ENCODE measurements around the gene LIPF.
"Not testable (repeated sequence)": the region's sequence is repeated elsewhere in the genome, so short reads cannot be mapped to it uniquely, and the experiment has no call there.

LIPF gene

GRCh38 chr10:88707429-88708155 is 43.4 kb downstream of the LIPF start:
- H3K9me3 ChIP-seq (ENCODE audit: control insufficient read depth in 1 of 2, low read length in 2 of 2): no peaks in the 10 kb centered on the region
- no peak overlapping the region for H3K4me3 ChIP-seq (ENCODE audit: low read depth in 1 of 2, low read length in 2 of 2)
- peaks cover 6 to 7% of the 10 kb centered on the region in 2 donors for H3K4me1 ChIP-seq (ENCODE audit: control insufficient read depth in 1 of 2, insufficient read depth in 2 of 2, low read length in 2 of 2)
- no peak overlapping the region for H3K9ac ChIP-seq (ENCODE audit: low read depth in 1 of 2, low read length in 2 of 2)
- H3K27ac ChIP-seq (ENCODE audit: low read depth, low read length): no peak overlapping the region
- H3K27me3 ChIP-seq (ENCODE audit: control insufficient read depth in 1 of 2, insufficient read depth in 2 of 2, low read length in 2 of 2): no peaks in the 10 kb centered on the region
- no peaks in the 10 kb centered on the region for H3K36me3 ChIP-seq (ENCODE audit: control insufficient read depth in 1 of 2, insufficient read depth in 2 of 2, low read length in 2 of 2)

GRCh38 chr10:88709361-88709760 is 45.1 kb downstream of the LIPF start:
- H3K9me3 ChIP-seq (ENCODE audit: control insufficient read depth in 1 of 2, low read length in 2 of 2); H3K27ac ChIP-seq (ENCODE audit: low read depth, low read length); H3K27me3 ChIP-seq (ENCODE audit: control insufficient read depth in 1 of 2, insufficient read depth in 2 of 2, low read length in 2 of 2); H3K4me1 ChIP-seq (ENCODE audit: control insufficient read depth in 1 of 2, insufficient read depth in 2 of 2, low read length in 2 of 2); H3K36me3 ChIP-seq (ENCODE audit: control insufficient read depth in 1 of 2, insufficient read depth in 2 of 2, low read length in 2 of 2); H3K9ac ChIP-seq (ENCODE audit: low read depth in 1 of 2, low read length in 2 of 2); H3K4me3 ChIP-seq (ENCODE audit: low read depth in 1 of 2, low read length in 2 of 2): not testable (repeated sequence)

GRCh38 chr10:88715517-88715916 is 51.3 kb downstream of the LIPF start:
- Histone ChIP-seq H3K27ac (ENCODE audit: low read depth, low read length) (no peak overlapping the region), H3K9me3 (ENCODE audit: control insufficient read depth in 1 of 2, low read length in 2 of 2) (no peaks in the 10 kb centered on the region), H3K4me3 (ENCODE audit: low read depth in 1 of 2, low read length in 2 of 2) (no peak overlapping the region), H3K9ac (ENCODE audit: low read depth in 1 of 2, low read length in 2 of 2) (no peak overlapping the region), H3K4me1 (ENCODE audit: control insufficient read depth in 1 of 2, insufficient read depth in 2 of 2, low read length in 2 of 2) (no peaks in the 10 kb centered on the region), H3K36me3 (ENCODE audit: control insufficient read depth in 1 of 2, insufficient read depth in 2 of 2, low read length in 2 of 2) (no peaks in the 10 kb centered on the region), H3K27me3 (ENCODE audit: control insufficient read depth in 1 of 2, insufficient read depth in 2 of 2, low read length in 2 of 2) (no peaks in the 10 kb centered on the region)

GRCh38 chr10:88721392-88721791 is 57.1 kb downstream of the LIPF start:
- no peaks in the 10 kb centered on the region for H3K27me3 ChIP-seq (ENCODE audit: control insufficient read depth in 1 of 2, insufficient read depth in 2 of 2, low read length in 2 of 2)
- H3K4me1 ChIP-seq (ENCODE audit: control insufficient read depth in 1 of 2, insufficient read depth in 2 of 2, low read length in 2 of 2): no peaks in the 10 kb centered on the region
- no peaks in the 10 kb centered on the region for H3K9me3 ChIP-seq (ENCODE audit: control insufficient read depth in 1 of 2, low read length in 2 of 2)
- no peak overlapping the region for H3K27ac ChIP-seq (ENCODE audit: low read depth, low read length)
- no peaks in the 10 kb centered on the region for H3K36me3 ChIP-seq (ENCODE audit: control insufficient read depth in 1 of 2, insufficient read depth in 2 of 2, low read length in 2 of 2)
- H3K9ac ChIP-seq (ENCODE audit: low read depth in 1 of 2, low read length in 2 of 2): no peak overlapping the region
- no peak overlapping the region for H3K4me3 ChIP-seq (ENCODE audit: low read depth in 1 of 2, low read length in 2 of 2)

- no peaks in the 10 kb centered on the region for H3K36me3 ChIP-seq (ENCODE audit: control insufficient read depth in 1 of 2, insufficient read depth in 2 of 2, low read length in 2 of 2)
Measured at GRCh38 chr10:88725798-88726197, 61.6 kb downstream of the LIPF start.

GRCh38 chr10:88728107-88728763 is 64.0 kb downstream of the LIPF start:
- H3K4me3 ChIP-seq (ENCODE audit: low read depth in 1 of 2, low read length in 2 of 2): no peak overlapping the region
- H3K27me3 ChIP-seq (ENCODE audit: control insufficient read depth in 1 of 2, insufficient read depth in 2 of 2, low read length in 2 of 2): no peaks in the 10 kb centered on the region
- no peak overlapping the region for H3K27ac ChIP-seq (ENCODE audit: low read depth, low read length)
- peaks cover 0 to 6% of the 10 kb centered on the region in 2 donors for H3K4me1 ChIP-seq (ENCODE audit: control insufficient read depth in 1 of 2, insufficient read depth in 2 of 2, low read length in 2 of 2)
- no peaks in the 10 kb centered on the region for H3K36me3 ChIP-seq (ENCODE audit: control insufficient read depth in 1 of 2, insufficient read depth in 2 of 2, low read length in 2 of 2)
- no peaks in the 10 kb centered on the region for H3K9me3 ChIP-seq (ENCODE audit: control insufficient read depth in 1 of 2, low read length in 2 of 2)
- H3K9ac ChIP-seq (ENCODE audit: low read depth in 1 of 2, low read length in 2 of 2): no peak overlapping the region

More at GRCh38 chr10:88725798-88726197, 61.6 kb downstream of the LIPF start:
- no peaks in the 10 kb centered on the region for H3K9me3 ChIP-seq (ENCODE audit: control insufficient read depth in 1 of 2, low read length in 2 of 2)
- no peaks in the 10 kb centered on the region for H3K27me3 ChIP-seq (ENCODE audit: control insufficient read depth in 1 of 2, insufficient read depth in 2 of 2, low read length in 2 of 2)
- no peaks in the 10 kb centered on the region for H3K4me1 ChIP-seq (ENCODE audit: control insufficient read depth in 1 of 2, insufficient read depth in 2 of 2, low read length in 2 of 2)
- no peak overlapping the region for H3K4me3 ChIP-seq (ENCODE audit: low read depth in 1 of 2, low read length in 2 of 2)
- no peak overlapping the region for H3K9ac ChIP-seq (ENCODE audit: low read depth in 1 of 2, low read length in 2 of 2)
- no peak overlapping the region for H3K27ac ChIP-seq (ENCODE audit: low read depth, low read length)
